Measurements from ENCODE around the gene THADA. TPM values are rescaled to one million over a fixed set of nuclear protein-coding genes. Genes with fewer than 3 reads are reported as not detected.

Gene THADA
- total and polyA plus RNA-seq, 2 donors (not counting 3 experiments of a cell fraction or from before 2014, with no cell fraction given), result 22.6 to 25.3 TPM

DNA sequence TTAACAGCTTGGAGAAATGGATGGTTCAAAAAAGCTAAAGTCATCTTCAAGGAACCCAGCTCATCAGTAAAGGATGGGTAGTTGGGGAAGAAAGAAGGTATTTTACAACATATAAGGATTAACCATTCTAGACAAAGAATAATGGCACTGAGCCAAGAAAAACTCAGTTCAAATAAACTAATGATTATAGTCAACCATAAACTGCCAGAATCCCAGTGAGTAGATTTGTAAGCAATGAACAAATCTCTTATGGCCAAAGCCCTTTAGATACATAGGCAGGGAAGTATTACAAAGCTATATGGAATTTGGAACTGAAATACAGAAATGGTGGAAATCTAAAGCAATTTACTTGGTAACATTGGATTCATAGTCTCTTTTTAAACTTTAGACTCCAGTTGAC, 277.0 kb downstream of the THADA start:
- dilution Hi-C loops (cut with MboI; ENCODE audit: extremely low pct_ligation_motif_present, low sequenced_read_pairs) (no loop called here), intact Hi-C loops (cut with micrococcal nuclease) (no loop called here)
- CTCF ChIA-PET, result interaction anchor here (1.2 to 2.0 kb wide), 4 partner anchors 20 to 28 kb away, joined by 3 to 5 read pairs (median 4); no protein-coding TSS in a partner anchor
- Histone ChIP-seq H3K4me1 (ENCODE audit: control insufficient read depth, extremely low read depth, insufficient read depth, low read length) (peaks cover 22% of the 10 kb centered on the region), H3K9ac (replicated peaks; ENCODE audit: extremely low read depth, insufficient read depth, low read length) (no peak overlapping the region), H3K27ac (ENCODE audit: insufficient read depth, low read depth, low read length) (no peak overlapping the region), H3K36me3 (ENCODE audit: control insufficient read depth in 2 of 2, extremely low read depth in 1 of 2, insufficient read depth in 2 of 2, low read length in 2 of 2) (no peaks in the 10 kb centered on the region), H3K4me3 (replicated peaks in 1 of 3; ENCODE audit: insufficient read depth in 1 of 3, low read depth in 1 of 3, low read length in 3 of 3) (no peak overlapping the region), H3K4me2 (ENCODE audit: insufficient read depth, low read length) (no peak overlapping the region), H2AFZ (ENCODE audit: low read depth, low read length) (no peak overlapping the region), H4K20me1 (replicated peaks; ENCODE audit: control insufficient read depth, extremely low read depth, insufficient read depth, low read length) (no peaks in the 10 kb centered on the region), H3K27me3 (ENCODE audit: control insufficient read depth in 2 of 2, insufficient read depth in 2 of 2, low read length in 2 of 2) (no peaks in the 10 kb centered on the region), H3K79me2 (ENCODE audit: control insufficient read depth, insufficient read depth, low read length) (no peaks in the 10 kb centered on the region), H3K9me3 (replicated peaks; ENCODE audit: control insufficient read depth, insufficient read depth, low read length) (no peaks in the 10 kb centered on the region), H3K9me1 (replicated peaks; ENCODE audit: control insufficient read depth, extremely low read depth, insufficient read depth, low read length) (no peaks in the 10 kb centered on the region)
- DNase-seq (ENCODE audit: low read depth, low spot score) (peak; percentile 56), FAIRE-seq (peak; percentile 57)
- POLR2A ChIA-PET, result no interaction called here
- TF ChIP-seq FOS (IDR thresholded peaks at IDR 0.05; ENCODE audit: borderline replicate concordance, insufficient read depth, low read length) (no peak), POLR2AphosphoS5 (IDR thresholded peaks at IDR 0.05; ENCODE audit: insufficient read depth, low read depth, low read length) (no peak), GATA2 (IDR thresholded peaks at IDR 0.05; ENCODE audit: insufficient read depth, insufficient read length, low read depth, low read length) (no peak), MYC (IDR thresholded peaks at IDR 0.05; ENCODE audit: low read depth, low read length) (no peak), CTCF (IDR thresholded peaks at IDR 0.05; ENCODE audit: extremely low read depth in 1 of 2, insufficient read depth in 1 of 2, low read depth in 1 of 2, low read length in 2 of 2) (no peak), JUN (IDR thresholded peaks at IDR 0.05; ENCODE audit: borderline replicate concordance, insufficient read depth, insufficient read length, low read depth) (no peak), EZH2 (IDR thresholded peaks at IDR 0.05; ENCODE audit: borderline replicate concordance, low read depth, low read length, severe bottlenecking) (no peak), POLR2A (IDR thresholded peaks at IDR 0.05; ENCODE audit: low read depth, low read length) (no peak)
- TF ChIP-seq, protein P1, sequence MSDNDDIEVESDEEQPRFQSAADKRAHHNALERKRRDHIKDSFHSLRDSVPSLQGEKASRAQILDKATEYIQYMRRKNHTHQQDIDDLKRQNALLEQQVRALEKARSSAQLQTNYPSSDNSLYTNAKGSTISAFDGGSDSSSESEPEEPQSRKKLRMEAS (IDR thresholded peaks at IDR 0.05; ENCODE audit: insufficient read depth, insufficient read length), result no peak
- BruUV-seq (replicated peaks), result no TSS peak

All from endothelial cell of umbilical vein (primary cell).